GM18951 (cell line): ENCODE results near the gene NETO2.
"Not testable (repeated sequence)": the region's sequence is repeated elsewhere in the genome, so short reads cannot be mapped to it uniquely, and the experiment has no call there.

Source experiments
- POLR2A ChIP-seq: IDR thresholded peaks from 4 replicates; pipeline ENCODE4 v1.6.1; 2011; ENCODE audit warnings: mild to moderate bottlenecking; ENCODE audit not compliant: insufficient read length, insufficient read depth; ENCODE audit errors: extremely low read depth
- in situ Hi-C: fragments of 300-500 bp; cut with MboI; formaldehyde crosslinking; loops from one replicate; pipeline ENCODE4 v1.12.0; 2022; ENCODE audit warnings: low sequenced_read_pairs, mixed read lengths, inconsistent platforms; ENCODE audit not compliant: unreplicated experiment

NETO2 gene

GRCh38 chr16:47064775-47065174 is 79.0 kb downstream of the NETO2 start:
- TF ChIP-seq POLR2A, result no peak
- in situ Hi-C loops, result no loop called here

- TF ChIP-seq POLR2A, result no peak
- in situ Hi-C loops, result no loop called here
These were observed 80.6 kb downstream of the NETO2 start for GRCh38 chr16:47063011-47063724.

GRCh38 chr16:47061204-47061603 is 82.5 kb downstream of the NETO2 start:
- in situ Hi-C loops, result no loop called here
- no peak for TF ChIP-seq POLR2A

- TF ChIP-seq POLR2A, result no peak
- in situ Hi-C loops, result no loop called here
These were observed 83.1 kb downstream of the NETO2 start for GRCh38 chr16:47060596-47060995.

- in situ Hi-C loops, result no loop called here
- no peak for TF ChIP-seq POLR2A
These were observed 83.8 kb downstream of the NETO2 start for GRCh38 chr16:47059991-47060390.

GRCh38 chr16:47059130-47059529 is 84.6 kb downstream of the NETO2 start:
- in situ Hi-C loops, result not testable (repeated sequence)

- TF ChIP-seq POLR2A, result no peak
- in situ Hi-C loops, result no loop called here
These were observed 85.3 kb downstream of the NETO2 start for GRCh38 chr16:47058295-47059086.

- TF ChIP-seq POLR2A, result no peak
- in situ Hi-C loops, result no loop called here
These were observed 86.1 kb downstream of the NETO2 start for GRCh38 chr16:47057630-47057993.

GRCh38 chr16:47056688-47057629 is 86.8 kb downstream of the NETO2 start:
- in situ Hi-C loops, result no loop called here
- TF ChIP-seq POLR2A, result no peak

- in situ Hi-C loops, result not testable (repeated sequence)
These were observed 87.7 kb downstream of the NETO2 start for GRCh38 chr16:47056061-47056460.

GRCh38 chr16:47055136-47055885 is 88.4 kb downstream of the NETO2 start:
- in situ Hi-C loops, result no loop called here
- TF ChIP-seq POLR2A, result no peak

- no peak for TF ChIP-seq POLR2A
- in situ Hi-C loops, result no loop called here
These were observed 89.4 kb downstream of the NETO2 start for GRCh38 chr16:47054306-47054705.

GRCh38 chr16:47053895-47054294 is 89.8 kb downstream of the NETO2 start:
- TF ChIP-seq POLR2A, result no peak
- in situ Hi-C loops, result no loop called here
